HG03060 (cell line): ENCODE data around the gene INO80B.
"Not testable (repeated sequence)": the region's sequence is repeated elsewhere in the genome, so short reads cannot be mapped to it uniquely, and the experiment has no call there.

Source experiments
- ATAC-seq: cut with Tn5 transposase; IDR thresholded peaks from one replicate; pipeline ENCODE4 v1.9.1; 2021; ENCODE audit warnings: low read depth, moderate number of reproducible peaks; ENCODE audit not compliant: unreplicated experiment

INO80B gene

DNA sequence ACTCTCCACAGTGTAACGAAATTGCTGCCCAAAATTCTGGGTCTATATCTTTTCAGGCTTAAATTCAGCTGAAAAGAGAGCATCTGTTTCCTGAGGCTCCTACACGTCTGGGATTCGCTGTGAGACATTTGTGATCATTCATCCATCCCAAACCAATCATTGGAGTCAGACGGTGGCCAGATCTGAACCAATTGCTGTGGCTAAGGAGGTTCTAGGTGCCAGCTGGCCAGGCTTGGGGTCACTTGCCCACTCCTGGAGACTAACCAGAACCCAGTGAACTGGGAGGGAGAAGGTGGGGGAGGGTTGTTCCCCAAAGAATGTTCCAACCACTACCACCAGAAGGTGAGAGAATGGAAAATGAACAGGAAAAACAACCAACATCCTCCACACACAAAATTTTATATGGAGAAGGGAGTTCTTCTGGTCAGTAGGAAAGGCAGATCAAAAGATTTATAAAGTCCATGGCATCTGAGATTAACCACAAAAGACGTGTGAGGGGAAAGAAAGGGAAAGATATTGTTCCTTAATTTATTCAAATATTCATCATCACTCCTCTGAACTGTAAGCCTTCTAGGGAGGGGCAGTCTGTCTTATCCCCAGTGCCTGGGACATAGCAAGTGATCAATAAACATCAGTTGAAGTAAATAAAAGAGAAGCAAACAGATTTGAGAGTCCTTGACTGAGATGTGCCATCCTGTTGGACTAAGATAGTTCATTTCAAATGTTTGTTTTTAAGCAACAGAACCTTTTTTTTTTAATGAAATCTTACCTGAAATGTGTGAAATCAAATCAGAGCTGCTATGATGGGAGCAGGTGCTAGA, 10.2 kb upstream of the INO80B start:
- no peak for ATAC-seq

DNA sequence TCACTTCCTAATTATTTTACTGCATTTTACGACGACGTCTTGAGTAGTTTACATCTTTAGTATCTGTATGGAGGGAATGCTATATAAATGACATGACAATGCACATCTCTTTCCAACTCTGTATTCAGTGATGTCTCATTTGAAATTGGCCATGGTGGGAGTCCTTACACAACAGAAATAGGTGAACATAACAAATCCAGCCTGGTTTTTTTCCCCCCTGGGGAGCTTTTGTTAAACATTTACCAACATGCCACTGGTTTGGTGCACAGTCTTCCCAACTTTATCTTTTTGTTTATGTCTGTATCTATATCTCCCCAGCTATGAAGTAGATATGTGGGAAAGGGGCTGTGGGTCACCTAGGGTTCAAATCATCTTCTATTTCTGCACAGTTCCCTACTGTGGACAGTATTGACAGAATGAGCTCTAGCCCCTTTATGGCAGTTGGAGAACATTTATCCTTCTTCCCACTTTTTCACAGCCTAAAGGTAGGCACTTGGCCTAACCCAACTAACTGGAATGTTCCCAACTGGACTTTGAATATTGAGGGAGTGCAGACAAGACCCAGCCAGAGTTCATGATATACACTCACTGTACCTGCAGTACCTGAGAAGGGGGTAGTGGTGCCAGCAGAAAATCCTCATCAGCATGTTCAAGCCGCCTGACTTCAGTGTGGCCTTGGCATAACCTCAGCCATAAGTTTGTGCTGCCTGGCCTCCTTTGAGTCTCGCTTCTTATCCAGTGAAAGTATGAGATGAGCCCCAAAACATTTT, 7.5 kb upstream of the INO80B start:
- ATAC-seq, result no peak

DNA sequence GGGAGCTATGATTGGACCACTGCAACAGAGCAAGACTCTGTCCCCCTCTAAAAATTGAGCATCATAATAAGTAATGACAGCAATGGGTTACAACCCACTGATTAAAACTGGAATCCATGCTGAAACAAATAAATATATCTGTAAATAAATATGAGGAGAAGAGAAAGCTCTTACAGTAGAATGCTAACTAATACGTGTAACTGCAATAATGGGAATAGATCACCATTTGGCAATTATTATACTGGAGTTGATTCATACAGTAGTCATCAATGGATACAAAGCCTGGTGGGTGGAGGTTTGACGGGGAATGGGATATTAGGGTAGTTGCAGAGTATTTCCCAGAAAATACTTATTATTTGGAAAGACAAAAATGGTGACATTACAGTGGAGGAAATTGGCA, 6.1 kb upstream of the INO80B start:
- ATAC-seq, result no peak

DNA sequence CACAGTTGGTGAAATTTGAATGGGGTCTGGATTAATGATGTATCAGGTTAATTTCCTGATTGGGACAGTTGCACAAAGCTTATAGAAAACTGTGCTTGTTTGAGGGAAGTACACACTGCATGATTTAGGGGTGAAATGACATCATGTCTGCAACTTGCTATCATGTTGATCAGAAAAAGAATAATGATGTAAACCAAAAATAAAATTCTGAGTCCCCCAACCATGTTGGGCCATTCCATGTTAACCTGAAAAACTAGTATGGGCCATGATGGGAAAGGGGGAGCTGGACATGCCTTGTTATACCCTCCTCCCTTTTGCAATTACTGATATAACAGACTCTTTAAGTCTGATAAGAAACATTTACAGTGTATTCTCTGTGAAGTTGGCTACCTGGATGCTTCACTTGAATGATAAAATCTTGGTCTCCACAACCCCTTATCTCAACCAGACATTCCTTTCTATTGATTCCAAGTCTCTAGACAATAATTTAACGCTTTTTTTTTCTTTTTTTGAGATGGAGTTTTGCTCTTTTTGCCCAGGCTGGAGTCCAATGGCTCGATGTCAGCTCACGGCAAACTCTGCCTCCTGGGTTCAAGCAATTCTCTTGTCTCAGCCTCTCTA, 4.2 kb upstream of the INO80B start:
- no peak for ATAC-seq

DNA sequence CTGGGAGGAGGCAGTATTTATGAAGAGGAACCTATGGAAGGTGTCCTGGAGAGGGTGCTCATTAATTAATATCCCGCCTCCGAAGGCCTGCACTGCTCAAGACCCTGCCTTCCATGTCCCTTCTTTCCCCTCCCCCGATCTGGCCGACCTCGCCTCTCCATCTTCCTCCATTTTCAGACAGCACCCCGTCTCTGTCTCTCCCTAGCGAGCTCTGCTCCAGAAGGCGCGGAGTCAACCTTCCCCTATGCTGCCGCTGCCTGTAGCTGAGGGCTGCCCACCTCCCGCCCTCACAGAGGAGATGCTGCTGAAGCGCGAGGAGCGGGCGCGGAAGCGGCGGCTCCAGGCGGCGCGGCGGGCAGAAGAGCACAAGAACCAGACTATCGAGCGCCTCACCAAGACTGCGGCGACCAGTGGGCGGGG, 2.3 kb downstream of the INO80B start:
- ATAC-seq, result no peak

DNA sequence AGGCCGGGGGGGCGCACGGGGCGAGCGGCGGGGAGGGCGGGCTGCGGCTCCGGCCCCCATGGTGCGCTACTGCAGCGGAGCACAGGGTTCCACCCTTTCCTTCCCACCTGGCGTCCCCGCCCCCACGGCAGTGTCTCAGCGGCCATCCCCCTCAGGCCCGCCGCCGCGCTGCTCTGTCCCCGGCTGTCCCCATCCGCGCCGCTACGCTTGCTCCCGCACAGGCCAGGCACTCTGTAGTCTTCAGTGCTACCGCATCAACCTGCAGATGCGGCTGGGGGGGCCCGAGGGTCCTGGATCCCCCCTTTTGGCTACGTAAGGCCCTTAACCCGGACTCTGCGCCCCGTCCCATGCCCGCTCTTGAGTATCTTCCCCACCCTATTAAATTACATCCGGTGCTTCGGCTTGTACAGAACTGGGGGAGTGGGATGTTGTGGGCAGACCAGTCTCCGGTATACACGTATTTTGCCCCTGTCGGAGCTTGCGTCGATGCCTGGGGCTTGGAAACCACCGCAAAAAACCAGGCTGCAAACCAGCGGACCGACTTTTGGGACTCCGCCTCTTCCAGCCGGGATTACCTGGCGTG, 2.8 kb downstream of the INO80B start:
- peak; percentile 10 for ATAC-seq

DNA sequence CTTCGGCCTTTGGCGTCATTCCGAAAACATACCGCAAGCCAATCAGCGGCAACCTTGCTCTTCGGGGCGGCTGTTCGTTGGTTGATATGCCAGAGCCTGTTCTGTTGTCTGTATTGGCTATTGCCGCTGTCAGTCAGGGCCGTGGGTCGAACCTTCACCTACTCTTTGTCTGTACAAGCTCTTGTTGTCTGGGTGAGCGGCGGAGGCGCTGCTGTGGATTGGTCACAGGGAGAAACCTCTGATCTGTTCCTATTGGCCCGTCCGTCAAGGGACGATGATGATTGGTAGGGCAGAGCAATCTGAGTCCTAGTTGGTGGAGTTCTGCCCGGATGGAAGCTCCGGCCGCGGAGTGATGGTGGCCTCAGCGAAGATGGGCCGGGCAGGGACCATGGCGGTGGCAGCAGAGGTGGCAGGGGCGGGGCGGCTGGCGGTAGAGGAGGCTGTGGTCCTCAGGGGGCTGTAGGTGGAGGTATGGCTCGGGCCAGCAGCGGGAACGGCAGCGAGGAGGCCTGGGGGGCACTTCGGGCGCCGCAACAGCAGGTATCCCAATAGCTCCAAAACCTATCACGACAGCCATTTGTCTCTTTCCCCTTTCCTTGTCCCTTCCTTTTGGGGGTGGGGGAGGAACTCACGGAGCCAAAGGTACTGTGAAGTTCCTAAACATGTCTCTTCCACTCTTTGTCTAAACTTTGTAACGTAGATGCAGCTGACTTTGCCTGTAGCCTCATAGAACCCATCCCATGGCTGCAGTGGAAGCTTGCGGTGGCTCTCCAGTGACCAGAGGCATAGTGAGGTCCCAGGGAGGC, 3.4 kb downstream of the INO80B start, which contains the start of gene WBP1:
Gene WBP1, plus strand, starts transcription at position 307 of the 806 bp plus-strand sequence. Its CDS starts 165 bp downstream, at position 472.
- ATAC-seq, result peak; percentile 81

DNA sequence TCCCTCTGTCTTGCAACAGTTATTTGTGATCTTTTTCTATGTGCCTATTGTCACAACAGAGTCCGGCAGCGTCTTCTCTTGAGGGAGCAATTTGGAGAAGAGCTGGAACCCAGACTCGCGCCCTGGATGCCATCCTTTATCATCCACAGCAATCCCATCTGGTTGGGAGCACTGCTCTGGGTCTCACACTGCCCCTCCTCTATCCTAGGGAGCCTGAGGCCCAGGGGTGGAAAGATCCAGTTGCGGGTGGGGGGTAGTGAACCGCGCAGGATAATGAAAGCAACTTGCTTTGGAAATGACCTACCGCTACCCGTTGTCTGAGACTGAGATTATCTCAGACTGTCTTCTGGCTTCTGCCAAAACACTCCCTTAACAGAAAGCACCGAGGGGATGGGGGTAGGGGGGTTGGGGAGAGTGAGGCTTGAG, 4.1 kb downstream of the INO80B start:
- ATAC-seq, result no peak

DNA sequence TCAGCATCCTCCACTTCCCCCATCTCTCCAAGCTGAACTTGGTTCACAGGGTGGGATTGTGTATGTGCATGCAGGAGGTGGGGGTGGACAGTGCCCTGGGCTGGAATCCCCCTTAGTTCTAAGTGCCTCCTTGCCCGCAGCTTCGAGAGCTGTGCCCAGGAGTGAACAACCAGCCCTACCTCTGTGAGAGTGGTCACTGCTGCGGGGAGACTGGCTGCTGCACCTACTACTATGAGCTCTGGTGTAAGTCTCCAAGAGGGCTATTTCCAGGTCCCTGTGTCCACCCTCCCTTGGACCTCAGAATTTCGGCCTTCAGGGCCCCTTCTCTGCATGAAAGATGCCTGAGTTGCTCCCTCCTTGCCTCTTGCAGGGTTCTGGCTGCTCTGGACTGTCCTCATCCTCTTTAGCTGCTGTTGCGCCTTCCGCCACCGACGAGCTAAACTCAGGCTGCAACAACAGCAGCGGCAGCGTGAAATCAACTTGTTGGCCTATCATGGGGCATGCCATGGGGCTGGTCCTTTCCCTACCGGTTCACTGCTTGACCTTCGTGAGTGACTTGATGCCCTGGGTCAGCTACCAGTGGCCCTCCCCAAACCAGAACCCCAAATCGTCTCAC, 4.7 kb downstream of the INO80B start:
- not testable (repeated sequence) for ATAC-seq

DNA sequence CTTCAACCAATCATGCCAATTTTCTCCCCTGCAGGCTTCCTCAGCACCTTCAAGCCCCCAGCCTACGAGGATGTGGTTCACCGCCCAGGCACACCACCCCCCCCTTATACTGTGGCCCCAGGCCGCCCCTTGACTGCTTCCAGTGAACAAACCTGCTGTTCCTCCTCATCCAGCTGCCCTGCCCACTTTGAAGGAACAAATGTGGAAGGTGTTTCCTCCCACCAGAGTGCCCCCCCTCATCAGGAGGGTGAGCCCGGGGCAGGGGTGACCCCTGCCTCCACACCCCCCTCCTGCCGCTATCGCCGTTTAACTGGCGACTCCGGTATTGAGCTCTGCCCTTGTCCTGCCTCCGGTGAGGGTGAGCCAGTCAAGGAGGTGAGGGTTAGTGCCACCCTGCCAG, 5.3 kb downstream of the INO80B start:
- not testable (repeated sequence) for ATAC-seq

DNA sequence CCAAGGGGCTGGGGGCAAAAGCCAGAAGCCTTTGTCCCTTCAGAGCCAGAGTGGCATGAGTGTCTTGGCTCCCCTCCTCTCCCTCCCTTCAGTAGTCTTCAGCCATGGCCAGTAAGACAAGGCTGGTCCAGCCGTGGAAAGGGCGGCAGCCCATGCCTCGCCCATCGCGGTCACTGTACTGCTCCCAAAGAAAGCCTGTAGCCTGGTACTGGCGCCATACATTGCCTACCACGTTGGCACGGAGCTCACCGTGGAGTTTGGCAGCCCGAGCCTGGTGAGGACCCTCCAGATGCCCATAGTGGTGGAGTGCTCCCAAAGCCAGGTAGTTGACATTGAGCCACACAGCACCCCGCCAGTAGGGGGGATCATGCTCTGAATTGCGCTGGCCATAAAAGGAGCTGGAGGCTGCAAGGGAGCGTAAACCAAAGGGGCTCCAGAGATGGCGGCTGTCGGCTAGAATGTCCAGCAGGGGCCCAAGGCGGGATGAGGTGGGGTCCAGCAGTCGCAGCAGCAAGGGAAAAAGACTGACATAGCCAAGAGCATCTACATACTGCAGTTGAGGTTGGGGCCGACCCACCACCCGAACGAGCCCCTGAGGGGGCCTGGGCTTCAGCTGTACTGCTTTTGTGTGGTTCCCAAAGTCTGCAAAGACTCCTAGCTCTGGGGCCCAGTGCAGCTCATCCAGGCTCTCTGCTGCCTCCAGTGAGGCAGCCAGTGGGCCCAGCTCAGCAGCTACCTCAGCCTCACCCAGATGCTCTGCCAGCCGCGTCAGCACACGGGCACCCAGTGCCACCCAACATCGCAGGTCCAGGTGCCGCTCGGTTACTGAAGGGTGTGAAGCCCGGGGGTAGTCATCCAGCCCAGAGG, 6.5 kb downstream of the INO80B start:
- ATAC-seq, result no peak

DNA sequence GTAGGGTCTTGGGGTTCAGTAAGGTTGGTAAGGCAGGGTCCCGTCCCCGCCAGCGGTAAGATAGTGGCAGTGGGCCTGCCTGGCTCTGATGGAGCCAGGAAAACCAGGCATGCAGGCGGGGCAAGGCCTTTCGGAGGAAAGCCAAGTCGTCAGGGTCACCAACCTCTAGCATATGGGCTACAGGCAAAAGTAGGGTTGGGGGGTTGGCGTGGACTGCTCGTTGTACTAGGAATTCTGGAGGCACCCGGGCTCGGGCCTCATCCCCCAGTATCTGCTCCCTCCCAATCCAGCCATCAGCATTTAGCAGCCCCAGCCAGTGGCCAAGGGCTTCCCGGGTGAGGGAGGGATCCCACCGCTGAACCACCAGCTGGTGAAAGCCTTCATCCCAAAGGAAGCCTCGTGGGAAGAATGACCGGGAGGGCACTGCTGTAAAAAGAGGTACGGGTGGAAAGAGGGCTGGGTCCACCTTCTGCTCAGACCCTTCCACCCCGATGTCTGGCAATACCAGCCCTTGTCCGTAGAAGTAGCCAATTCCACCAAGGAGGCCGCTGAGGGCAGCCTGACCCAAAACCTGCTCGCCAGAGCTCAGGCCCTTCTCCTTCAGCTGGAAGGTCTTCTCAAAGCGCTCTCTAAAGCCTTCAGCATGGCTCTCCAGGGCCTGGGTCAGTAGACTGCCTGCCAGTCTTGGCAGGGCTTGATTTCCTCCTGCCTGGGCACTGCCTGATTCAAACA, 7.3 kb downstream of the INO80B start:
- ATAC-seq, result no peak

DNA sequence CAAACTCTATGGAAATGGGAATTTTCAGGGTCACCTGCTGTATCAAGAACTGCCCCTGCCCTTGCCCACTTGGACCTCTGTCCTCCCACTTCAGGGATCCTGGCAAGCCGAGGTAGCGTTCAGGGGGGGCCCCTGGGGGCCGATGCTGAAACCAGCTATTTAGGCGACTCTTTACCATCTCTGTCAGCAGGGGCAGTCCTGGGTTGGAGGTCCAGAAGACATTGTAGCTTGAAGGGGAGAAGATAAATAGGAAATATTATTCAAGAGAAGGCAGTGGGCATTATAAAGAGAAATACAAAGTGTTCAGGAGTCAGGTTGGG, 7.9 kb downstream of the INO80B start:
- no peak for ATAC-seq

DNA sequence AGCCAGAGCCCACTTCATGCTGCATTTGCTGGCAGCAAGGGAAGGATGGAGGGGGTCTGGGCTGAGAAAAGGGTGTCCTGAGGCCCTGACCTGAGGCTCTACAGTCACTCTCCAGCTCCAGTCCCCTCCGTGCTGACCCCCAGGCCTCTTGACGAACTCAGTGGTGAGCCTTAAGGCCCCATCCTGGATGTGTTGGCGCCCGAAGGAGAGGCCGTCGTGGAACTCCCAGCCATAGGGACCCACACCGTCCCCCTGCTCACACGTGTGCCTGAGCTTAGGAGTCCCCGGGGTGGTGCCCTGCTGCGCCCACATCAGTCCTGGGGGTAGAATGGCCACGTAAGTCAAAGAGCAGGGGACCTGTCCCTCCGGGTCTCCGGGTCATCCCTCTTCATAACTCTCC, 9.5 kb downstream of the INO80B start:
- no peak for ATAC-seq

DNA sequence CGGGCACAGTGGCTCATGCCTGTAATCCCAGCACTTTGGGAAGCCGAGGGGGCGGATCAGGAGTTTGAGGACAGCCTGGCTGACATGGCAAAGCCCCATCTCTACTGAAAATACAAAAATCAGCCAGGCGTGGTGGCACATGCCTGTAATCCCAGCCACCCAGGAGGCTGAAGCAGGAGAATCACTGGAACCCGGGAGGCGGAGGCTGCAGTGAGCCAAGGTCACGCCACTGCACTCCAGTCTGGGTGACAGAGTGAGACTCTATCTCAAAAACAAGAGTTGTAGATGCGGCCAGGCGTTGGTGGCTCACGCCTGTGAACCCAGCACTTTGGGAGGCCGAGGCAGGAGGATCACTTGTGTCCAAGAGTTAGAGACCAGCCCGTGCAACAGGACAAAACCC, 15.9 kb downstream of the INO80B start:
- ATAC-seq, result not testable (repeated sequence)

DNA sequence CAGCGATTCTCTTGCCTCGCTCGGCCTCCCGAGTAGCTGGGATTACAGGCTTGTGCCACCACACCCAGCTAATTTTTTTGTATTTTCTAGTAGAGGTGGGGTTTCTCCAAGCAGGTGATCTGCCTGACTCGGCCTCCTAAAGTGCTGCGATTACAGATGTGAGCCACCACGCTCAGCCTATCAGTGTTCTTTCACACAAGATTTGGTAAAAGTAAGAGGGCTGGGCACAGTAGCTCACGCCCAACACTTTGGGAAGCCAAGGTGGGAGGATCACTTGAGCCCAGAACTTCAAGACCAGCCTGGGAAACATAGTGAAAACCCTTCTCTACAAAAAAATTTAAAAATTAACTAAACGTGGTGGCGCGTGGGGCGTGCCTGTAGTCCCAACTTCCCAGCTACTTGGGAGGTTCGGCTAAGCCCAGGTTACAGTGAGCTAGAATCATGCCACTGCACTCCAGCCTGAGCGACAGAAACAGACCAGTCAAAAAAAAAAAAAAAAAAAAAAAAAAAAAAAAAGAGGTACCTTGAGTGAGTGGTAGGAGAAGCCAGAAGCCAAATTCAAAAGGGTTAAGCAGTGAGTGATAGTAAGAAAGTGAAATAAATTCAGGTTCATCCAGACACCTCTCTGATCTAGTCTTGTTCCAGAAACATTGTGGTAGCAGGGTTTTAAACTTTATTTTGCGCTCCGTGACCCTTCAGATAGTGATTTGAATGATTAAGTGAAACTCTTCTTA, 16.6 kb downstream of the INO80B start:
- ATAC-seq, result no peak

DNA sequence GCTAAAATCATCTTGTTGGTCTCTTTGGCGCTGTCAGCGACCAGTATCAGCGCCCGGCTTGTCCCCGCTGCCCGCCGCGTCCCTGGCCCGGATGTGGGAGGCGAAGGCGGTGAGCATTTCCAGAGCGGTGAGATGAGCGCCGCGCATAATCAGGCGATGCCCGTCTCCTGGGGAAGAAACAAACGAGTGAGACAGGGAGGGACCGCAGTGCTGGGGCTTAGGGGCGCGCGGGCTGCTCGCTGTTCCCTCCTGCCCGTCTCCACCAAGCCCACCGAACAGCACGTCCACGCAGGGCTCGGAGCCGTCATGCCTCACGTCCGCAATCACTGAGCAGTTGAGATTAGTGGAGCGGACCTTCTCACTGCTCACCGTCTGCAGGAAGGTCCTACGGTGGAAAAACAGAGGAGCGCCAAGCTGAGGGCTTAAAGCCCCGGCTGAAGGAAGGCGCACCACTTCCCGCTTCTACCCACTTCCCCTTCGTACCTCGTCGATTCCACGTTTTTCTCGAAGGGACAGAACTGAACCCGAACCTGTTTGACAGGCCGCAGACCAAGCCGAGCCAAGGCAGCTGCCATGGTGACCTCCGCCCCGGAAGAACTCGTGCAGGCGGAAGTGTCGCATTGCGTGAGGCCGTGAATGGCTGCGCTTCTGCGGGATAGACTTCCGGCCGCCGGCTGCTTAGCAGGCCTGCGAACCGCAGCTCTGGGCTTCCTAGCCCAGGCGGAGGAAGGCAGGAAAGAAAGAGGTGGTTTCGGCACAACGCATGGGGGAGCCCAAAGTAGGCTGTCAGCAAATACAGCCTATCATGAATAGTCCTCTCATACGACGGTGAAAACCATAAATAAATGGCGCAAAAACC, 17.4 kb downstream of the INO80B start, which contains the start of gene MRPL53:
Gene MRPL53, minus strand, starts transcription at position 595 of the 859 bp plus-strand sequence. Its CDS starts 20 bp downstream, at position 575.
- peak; percentile 55 for ATAC-seq
